ENCODE results near the gene ALX4.

- TF ChIP-seq POLR2AphosphoS5 (IDR thresholded peaks at IDR 0.05) (no peak), EP300 (IDR thresholded peaks at IDR 0.05; ENCODE audit: low read depth) (no peak)
- TF ChIP-seq, protein P1, sequence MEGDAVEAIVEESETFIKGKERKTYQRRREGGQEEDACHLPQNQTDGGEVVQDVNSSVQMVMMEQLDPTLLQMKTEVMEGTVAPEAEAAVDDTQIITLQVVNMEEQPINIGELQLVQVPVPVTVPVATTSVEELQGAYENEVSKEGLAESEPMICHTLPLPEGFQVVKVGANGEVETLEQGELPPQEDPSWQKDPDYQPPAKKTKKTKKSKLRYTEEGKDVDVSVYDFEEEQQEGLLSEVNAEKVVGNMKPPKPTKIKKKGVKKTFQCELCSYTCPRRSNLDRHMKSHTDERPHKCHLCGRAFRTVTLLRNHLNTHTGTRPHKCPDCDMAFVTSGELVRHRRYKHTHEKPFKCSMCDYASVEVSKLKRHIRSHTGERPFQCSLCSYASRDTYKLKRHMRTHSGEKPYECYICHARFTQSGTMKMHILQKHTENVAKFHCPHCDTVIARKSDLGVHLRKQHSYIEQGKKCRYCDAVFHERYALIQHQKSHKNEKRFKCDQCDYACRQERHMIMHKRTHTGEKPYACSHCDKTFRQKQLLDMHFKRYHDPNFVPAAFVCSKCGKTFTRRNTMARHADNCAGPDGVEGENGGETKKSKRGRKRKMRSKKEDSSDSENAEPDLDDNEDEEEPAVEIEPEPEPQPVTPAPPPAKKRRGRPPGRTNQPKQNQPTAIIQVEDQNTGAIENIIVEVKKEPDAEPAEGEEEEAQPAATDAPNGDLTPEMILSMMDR (IDR thresholded peaks at IDR 0.05), result no peak
Measured at GRCh38 chr11:44237156-44237555, 72.8 kb downstream of the ALX4 start.
